OCI-LY3 (cell line): ENCODE results near the gene CEP70.
"Not testable (repeated sequence)": the region's sequence is repeated elsewhere in the genome, so short reads cannot be mapped to it uniquely, and the experiment has no call there.

ENCODE experiments used
- EZH2phosphoT487 ChIP-seq: fragments of 200-600 bp; shearing (Covaris generic); IDR thresholded peaks from 2 replicates; pipeline ENCODE4 v1.6.1; 2018; ENCODE audit warnings: antibody characterized with exemption, mixed run types, low read depth
- TF ChIP-seq, protein P1 (sequence below): fragments of 200-600, 300-600 bp; sonication (generic); IDR thresholded peaks from 2 replicates; pipeline ENCODE4 v1.5.1; 2014; ENCODE audit warnings: antibody characterized with exemption, low read length, low read depth

DNA sequence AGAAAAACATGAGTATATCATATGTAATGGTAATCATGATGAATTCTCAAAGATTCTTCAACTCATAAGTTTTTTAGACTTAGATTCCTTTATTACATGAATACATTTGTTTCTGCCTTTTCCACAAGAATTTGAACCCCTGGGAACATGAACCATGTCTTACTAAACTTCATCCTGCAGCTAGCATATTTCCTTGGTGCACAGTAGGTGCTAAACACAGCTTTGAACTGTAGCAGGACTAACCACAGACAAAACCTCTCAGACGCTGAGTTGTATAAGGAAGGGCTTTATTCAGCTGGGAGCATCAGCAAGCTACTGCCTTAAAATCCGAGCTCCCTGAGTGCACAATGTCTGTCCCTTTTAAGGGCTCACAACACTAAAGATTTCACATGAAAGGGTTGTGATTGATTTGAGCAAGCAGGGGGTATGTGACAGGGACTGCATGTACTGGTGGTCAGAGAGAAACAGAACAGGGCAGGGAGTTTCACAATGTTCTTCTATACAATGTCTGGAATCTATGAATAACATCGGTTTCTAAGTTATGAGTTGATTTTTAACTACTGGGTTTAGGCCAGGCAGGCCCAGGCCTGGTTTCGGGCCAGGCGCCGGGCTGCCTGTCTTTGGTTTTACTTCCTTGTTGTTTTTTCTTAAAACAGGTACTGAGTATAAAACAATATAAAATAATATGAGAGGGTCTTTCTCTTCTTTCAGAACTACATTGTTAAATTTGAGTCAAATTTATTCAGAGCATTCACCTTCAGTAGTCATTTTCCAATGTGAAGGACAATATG lies 3.3 kb upstream of the CEP70 start:
- TF ChIP-seq, protein P1, sequence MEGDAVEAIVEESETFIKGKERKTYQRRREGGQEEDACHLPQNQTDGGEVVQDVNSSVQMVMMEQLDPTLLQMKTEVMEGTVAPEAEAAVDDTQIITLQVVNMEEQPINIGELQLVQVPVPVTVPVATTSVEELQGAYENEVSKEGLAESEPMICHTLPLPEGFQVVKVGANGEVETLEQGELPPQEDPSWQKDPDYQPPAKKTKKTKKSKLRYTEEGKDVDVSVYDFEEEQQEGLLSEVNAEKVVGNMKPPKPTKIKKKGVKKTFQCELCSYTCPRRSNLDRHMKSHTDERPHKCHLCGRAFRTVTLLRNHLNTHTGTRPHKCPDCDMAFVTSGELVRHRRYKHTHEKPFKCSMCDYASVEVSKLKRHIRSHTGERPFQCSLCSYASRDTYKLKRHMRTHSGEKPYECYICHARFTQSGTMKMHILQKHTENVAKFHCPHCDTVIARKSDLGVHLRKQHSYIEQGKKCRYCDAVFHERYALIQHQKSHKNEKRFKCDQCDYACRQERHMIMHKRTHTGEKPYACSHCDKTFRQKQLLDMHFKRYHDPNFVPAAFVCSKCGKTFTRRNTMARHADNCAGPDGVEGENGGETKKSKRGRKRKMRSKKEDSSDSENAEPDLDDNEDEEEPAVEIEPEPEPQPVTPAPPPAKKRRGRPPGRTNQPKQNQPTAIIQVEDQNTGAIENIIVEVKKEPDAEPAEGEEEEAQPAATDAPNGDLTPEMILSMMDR = not testable (repeated sequence)
- TF ChIP-seq EZH2phosphoT487 = not testable (repeated sequence)
